ENCODE measurements around the gene MYO5C. TPM values are rescaled to one million over a fixed set of nuclear protein-coding genes. Genes with fewer than 3 reads are reported as not detected.
A peak's percentile ranks its signal among the peaks of the same experiment; 100 is the strongest.

MYO5C gene
- total and polyA plus RNA-seq, 10 donors = 0.53 to 23.4 (median 14.7) TPM

- intact Hi-C loops (cut with DNase I; ENCODE audit: low total_unique reads) = no loop called here
- peaks cover 0 to 38% (median 17%) of the 10 kb centered on the region in 7 donors for H3K27me3 ChIP-seq (replicated peaks in 1 of 7)
- WGBS, 5 donors = 3 to 5% (median 3%) methylated on average over 18 to 32 of the region's 32 CpGs
- H3K9me3 ChIP-seq = no peaks in the 10 kb centered on the region
- H3K36me3 ChIP-seq = no peaks in the 10 kb centered on the region
- peak overlapping the region in 6 of 8 donors; percentile 59 to 76 (median 62) for H3K27ac ChIP-seq
- peak; percentile 70 for DNase-seq
- peak in 1 of 3 donors; percentile 6 for TF ChIP-seq POLR2AphosphoS5 (IDR thresholded peaks at IDR 0.05)
- no peak for TF ChIP-seq CTCF (IDR thresholded peaks at IDR 0.05 in 8 of 11, conservative IDR thresholded peaks at IDR 0.05 in 3 of 11)
- TF ChIP-seq POLR2A (IDR thresholded peaks at IDR 0.05) = no peak
- peaks cover 0 to 31% (median 20%) of the 10 kb centered on the region in 6 donors for H3K4me1 ChIP-seq
- peak overlapping the region; percentile 39 to 78 (median 53) for H3K4me3 ChIP-seq
These were observed 653 bp downstream of the MYO5C start for GRCh38 chr15:52294881-52295420.

GRCh38 chr15:52292780-52293392, 2.7 kb downstream of the MYO5C start:
- peak; percentile 68 for DNase-seq
- H3K4me3 ChIP-seq = no peak overlapping the region
- intact Hi-C loops (cut with DNase I; ENCODE audit: low total_unique reads) = no loop called here
- 67 to 89% (median 79%) methylated on average over 7 of the region's 7 CpGs for WGBS, 5 donors
- no peaks in the 10 kb centered on the region for H3K36me3 ChIP-seq
- TF ChIP-seq CTCF (IDR thresholded peaks at IDR 0.05 in 8 of 11, conservative IDR thresholded peaks at IDR 0.05 in 3 of 11) = no peak
- no peak for TF ChIP-seq POLR2A (IDR thresholded peaks at IDR 0.05)
- TF ChIP-seq POLR2AphosphoS5 (IDR thresholded peaks at IDR 0.05) = no peak
- H3K9me3 ChIP-seq = no peaks in the 10 kb centered on the region
- H3K4me1 ChIP-seq = peaks cover 0 to 31% (median 20%) of the 10 kb centered on the region in 6 donors
- peaks cover 0 to 38% (median 17%) of the 10 kb centered on the region in 7 donors for H3K27me3 ChIP-seq (replicated peaks in 1 of 7)
- H3K27ac ChIP-seq = no peak overlapping the region

- H3K4me1 ChIP-seq = peaks cover 0 to 27% (median 19%) of the 10 kb centered on the region in 6 donors
- intact Hi-C loops (cut with DNase I; ENCODE audit: low total_unique reads) = no loop called here
- no peaks in the 10 kb centered on the region for H3K9me3 ChIP-seq
- 52 to 62% (median 59%) methylated on average over 4 of the region's 4 CpGs for WGBS, 5 donors
- no peak for TF ChIP-seq CTCF (IDR thresholded peaks at IDR 0.05 in 8 of 11, conservative IDR thresholded peaks at IDR 0.05 in 3 of 11)
- TF ChIP-seq POLR2AphosphoS5 (IDR thresholded peaks at IDR 0.05) = no peak
- TF ChIP-seq POLR2A (IDR thresholded peaks at IDR 0.05) = no peak
- H3K27ac ChIP-seq = no peak overlapping the region
- no peak overlapping the region for H3K4me3 ChIP-seq
- H3K27me3 ChIP-seq (replicated peaks in 1 of 7) = peaks cover 0 to 32% (median 17%) of the 10 kb centered on the region in 7 donors
- no peak for DNase-seq
- H3K36me3 ChIP-seq = no peaks in the 10 kb centered on the region
These were observed 4.4 kb downstream of the MYO5C start for GRCh38 chr15:52291204-52291603.

GRCh38 chr15:52290800-52291199, 4.8 kb downstream of the MYO5C start:
- no peak for DNase-seq
- Histone ChIP-seq H3K27ac (no peak overlapping the region), H3K4me1 (peaks cover 0 to 23% (median 15%) of the 10 kb centered on the region in 6 donors), H3K9me3 (no peaks in the 10 kb centered on the region), H3K27me3 (replicated peaks in 1 of 7) (peaks cover 0 to 28% (median 14%) of the 10 kb centered on the region in 7 donors), H3K4me3 (no peak overlapping the region), H3K36me3 (no peaks in the 10 kb centered on the region)
- TF ChIP-seq POLR2A (IDR thresholded peaks at IDR 0.05) (no peak), POLR2AphosphoS5 (IDR thresholded peaks at IDR 0.05) (no peak), CTCF (IDR thresholded peaks at IDR 0.05 in 8 of 11, conservative IDR thresholded peaks at IDR 0.05 in 3 of 11) (no peak)
- 83 to 98% (median 92%) methylated on average over 3 of the region's 3 CpGs for WGBS, 5 donors
- intact Hi-C loops (cut with DNase I; ENCODE audit: low total_unique reads) = no loop called here
